T-helper 1 cell treated with Interleukin-12 subunit alpha and Interleukin-12 subunit beta and Interleukin-4 antibody, amounts not matched to agents 30 ng/mL and 1 ng/mL, for 36 hours (primary cell): ENCODE measurements around the gene TAL1. TPM values are rescaled to one million over a fixed set of nuclear protein-coding genes. Genes with fewer than 3 reads are reported as not detected.

Experiments used
- intact Hi-C: fragments of 100-400 bp; cut with micrococcal nuclease; formaldehyde crosslinking; loops from one replicate; pipeline ENCODE4 v1.15.1; 2024
- total RNA-seq: library from RNA; stranded (reverse); gene quantifications from 2 replicates; pipeline ENCODE4 v1.2.3, GENCODE V29; 2022

TAL1 gene
- total RNA-seq, 1 donor from 2014 or later = not detected

DNA sequence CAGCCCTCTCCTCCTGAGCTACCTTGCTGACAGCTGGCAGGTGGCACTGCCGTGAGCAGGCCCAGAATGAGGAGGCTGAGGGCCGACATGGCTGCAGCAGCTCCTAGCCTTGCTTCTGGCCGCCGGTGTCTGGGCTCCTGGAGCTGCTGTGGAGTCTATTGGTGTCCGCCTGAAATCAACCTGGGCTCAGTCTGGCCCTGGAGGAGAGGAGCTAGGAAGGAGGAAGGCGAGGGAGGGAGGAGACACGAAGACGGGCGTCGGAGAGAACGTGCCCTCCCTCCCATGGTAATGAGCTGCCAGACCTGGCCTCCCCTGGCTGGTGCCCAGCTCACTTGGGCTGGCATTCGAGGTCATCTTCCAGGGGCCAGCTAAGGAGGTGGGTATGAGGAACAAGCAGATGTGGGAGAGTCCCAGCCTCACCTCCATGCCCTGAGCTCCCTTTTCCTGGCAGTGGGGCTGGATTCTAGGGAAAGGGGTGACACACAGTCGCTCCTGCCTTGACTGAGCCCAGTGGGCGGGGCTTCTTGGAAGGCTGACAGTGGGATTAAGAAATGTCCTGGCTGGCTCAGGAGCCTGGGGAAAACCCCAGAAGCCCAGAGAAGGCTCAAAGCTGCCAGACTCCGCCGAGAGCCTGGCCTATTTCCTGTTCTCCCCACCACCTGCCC is 42.0 kb downstream of the TAL1 start, which contains the start of gene PDZK1IP1:
PDZK1IP1 (minus strand) TSS at position 193 of the 665 bp plus-strand sequence; CDS start at position 89, 104 bp downstream.
- intact Hi-C loops = loop anchor here (5.0 kb wide), 1 partner anchor 142 kb away; the partner anchor contains the start of gene CMPK1

DNA sequence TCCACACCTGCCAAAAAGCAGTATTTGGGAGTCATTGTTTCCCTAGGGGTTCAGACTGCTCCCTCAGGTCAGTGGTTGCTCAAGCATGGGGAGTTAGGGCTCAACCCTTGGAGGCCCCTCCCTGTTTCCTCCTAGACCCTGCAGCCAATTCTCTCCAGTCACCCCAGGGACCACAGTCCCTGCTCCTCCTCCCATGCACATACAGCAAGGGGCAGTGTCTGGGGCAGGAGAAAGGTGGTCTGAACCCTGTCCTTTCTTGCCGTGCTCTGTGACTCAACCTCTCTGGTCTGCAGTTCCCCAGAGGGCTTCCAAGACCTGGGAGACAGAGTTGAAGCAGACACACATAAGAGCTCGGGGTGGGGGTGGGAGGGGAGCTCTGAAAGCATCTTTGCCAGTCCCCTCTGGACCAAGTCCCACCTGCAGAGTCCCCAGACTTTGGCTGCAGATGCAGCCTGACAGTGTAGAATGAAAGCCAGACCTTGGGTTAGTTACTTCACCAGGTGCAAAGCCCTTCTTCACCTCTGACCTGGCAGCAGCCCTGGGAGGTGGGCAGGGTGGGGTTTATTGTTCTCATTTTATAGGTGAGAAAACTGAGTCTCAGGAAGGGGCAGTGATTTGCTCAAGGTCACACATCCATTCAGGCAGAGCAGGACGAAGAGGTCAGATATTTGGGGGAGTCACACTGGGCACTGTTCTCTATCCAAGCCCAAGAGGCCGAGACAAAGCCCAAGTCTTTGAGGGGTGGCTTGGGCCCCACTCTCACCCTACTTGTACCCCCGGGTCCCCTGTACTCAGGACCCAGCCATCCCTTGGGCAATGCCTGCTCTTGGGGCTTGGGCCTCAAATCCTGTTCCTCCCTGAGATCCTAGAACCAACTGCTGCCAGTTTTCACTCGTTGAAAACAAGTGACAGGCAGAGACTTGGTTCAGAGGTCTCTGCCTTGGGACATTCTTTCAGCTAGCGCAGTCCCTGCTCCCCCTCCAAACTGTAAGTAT is 42.9 kb downstream of the TAL1 start:
- intact Hi-C loops = no loop called here

DNA sequence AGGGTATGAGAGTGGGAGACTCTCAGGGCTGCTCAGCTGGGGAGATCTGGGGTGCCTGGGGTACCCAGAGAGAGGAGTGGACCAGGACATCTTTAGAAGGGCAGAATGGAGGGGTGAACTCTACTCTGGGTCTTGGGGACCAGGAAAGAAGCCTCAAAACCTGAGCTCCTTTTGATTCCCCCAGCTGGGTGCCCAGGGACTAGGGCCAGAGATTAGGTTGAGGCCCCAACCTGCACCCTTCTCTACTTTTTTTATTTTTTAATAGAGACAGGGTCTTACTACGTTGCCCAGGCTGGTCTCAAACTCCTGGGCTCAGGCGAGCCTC is 44.1 kb downstream of the TAL1 start:
- intact Hi-C loops = no loop called here

DNA sequence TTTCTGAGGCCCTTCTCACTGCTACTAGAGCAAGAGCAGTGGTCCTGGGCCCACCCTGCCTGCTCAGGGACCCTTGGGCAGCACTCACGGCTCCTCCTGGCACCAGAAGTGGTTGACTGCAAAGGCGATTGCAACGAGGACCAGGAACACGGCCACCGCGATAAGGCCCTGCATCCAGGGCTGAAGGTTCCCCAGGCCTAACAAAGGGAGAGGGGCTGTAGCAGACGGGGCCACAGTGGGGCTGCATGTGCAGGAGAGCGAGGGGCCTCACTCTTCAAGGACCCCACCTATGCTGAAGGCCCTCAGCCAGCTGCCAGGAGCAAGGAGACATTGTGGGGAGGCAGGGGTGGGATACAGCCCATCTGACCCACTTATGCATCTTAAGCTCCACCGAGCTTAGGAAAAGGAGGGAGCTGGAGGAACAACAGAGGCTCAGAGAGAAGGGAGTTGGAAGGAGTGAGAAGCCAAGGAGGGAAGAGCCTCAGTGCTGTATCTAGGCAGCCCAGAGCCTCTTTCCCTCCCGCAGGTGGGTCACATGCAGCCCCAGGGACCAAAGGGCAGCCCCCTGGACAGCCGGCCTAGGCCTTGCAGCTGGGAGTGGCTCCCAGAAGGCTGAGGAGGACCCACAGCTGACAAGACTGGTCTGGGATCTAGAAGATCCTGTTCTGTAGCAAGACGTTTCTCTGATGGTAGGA is 44.6 kb downstream of the TAL1 start:
- intact Hi-C loops = no loop called here

DNA sequence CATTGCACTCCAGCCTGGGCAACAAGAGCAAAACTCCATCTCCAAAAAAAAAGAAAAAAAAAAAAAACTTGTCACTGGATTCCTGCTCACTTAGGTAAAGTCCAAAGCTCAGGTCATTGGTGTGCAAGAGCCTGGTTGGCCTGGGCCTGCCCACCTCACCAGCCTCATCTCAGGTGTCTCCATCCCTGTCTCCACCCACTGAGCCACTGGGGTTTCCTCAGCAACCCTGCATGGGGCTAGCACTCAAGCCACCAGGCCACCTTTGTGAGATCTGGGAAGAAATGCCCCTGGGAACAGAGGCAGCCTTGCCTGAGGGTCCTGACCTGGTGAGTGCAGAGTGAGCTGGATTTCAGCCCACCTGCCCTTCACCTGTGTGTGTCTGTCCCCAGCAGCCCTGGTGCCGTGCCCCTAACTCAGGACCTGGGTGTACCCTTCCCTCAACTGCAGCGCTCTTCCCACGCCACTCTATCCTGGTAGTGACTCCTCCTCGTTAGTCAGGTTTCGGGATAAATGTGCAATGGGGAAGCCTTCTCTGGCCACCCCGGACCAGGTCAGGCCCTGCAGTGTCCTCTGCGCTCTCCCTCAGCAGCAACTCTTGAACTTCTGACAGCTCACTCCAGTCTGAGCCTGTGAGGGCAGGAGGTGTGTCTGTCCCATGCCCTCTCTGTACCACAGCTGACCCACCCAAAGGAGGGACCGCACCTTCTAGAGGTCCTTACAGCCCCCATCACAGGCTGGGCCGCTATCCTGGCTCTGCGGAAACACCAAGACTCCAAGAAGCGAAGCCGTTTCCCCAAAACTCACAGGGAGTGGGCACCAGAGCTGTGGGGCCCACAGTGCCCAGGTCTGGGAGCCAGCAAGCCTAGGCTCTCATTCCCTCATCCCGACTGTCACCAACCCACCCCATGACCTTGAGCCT is 45.5 kb downstream of the TAL1 start:
- intact Hi-C loops = no loop called here

DNA sequence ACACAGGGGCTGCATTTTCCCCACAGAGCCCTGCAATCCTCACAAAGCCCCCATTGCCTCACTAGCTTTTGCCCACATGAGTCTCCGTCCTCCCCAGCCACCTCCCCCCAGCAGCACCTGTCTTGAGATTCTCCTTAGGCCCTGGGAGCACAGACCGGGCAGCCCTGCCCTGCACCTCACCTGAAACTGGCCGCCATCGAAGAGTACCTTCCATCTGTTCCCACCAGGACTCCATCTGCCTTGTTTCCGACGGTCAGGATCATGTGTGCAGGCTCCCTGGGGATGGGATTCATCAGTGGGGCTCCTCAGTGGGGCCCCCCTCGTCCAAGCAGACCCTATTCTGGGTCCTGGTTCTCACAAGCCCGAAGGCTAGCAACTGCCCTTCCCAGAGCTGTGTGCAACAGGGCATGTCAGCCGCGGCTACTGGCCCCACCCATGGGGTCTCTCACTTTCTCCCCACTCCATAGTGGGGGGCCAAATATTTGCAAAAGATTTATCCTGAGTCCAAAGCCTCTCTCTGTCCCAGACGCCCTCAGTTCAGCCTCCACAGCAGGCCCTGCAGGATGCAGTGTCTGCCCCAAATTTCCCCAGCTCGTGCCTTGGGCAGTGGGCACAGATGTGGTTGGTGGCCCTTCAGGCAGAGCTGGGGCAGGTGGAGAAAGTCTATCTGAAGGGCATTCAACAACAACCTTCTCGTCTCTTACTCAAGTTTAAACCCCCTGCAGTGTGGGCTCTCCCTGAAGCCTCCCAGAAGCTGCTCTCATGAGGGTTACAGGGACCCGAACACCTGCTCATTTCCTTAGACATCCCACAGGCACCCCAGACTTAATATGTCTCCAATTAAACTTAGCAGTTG is 47.0 kb downstream of the TAL1 start:
- intact Hi-C loops = no loop called here

DNA sequence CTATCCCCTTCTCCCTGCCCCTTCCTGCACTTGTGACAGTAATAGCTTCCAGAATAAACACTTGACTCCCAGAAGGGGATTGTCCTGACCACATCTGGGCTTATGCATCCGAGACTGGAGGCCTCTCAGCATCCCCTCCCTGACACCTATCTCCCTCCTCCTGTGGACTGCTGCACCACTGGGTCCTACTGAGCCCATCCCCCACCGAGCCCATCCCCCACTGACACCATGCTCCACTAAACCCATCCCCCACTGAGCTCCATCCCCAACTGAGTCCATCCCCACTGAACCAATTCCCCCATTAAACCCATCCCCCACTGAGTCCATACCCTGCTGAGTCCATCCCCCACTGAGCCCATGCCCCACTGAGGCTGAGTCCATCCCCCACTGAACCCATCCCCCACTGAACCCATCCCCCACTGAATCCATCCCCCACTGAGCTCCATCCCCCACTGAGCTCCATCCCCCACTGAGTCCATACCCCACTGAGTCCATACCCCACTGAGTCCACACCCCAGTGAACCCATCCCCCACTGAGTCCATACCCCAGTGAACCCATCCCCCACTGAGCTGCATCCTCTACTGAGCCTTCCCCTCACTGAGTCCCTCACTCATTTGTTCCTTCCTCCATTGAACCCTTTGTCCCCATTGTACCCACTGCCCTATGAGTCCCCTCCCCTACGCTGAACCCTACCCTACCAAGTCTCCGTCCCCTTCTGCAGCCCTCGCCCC is 47.8 kb downstream of the TAL1 start:
- intact Hi-C loops = no loop called here

DNA sequence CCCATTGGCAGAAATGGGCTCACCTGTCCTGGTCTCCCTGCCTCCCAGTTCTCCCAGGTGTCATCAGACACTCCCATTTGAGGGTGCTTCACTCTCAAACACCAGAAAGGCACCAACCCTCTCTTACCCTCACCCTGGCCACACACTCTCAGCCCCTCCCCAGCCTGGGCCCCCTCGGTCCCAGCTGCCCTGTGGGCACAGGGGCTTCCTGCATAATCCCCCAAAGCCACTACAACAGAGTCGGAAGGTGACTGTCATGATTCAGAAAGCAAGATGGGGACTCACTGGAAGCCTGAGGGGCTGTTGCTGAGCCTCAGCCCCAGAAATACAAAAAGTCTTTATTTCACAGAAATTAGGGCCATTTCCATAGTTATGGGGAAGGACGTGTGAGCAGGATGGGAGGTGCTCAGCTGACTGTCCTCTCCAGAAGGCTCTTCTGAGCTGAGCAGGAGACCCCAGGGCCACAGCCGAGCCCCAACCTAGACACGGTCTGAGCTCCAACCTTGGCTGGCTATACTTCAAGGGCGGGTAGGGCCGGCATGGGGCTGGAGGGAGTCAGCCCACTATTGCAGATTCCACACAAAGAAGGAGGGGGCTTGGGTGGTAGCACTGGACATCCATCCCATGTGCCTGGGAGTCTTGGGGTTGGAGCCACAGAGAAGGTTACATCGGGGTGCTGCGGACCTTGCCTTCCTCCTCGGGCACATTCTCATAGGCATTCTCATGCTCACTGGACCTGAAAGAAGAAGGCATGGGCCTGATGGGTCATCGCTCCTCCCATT is 48.5 kb downstream of the TAL1 start:
- intact Hi-C loops = no loop called here

DNA sequence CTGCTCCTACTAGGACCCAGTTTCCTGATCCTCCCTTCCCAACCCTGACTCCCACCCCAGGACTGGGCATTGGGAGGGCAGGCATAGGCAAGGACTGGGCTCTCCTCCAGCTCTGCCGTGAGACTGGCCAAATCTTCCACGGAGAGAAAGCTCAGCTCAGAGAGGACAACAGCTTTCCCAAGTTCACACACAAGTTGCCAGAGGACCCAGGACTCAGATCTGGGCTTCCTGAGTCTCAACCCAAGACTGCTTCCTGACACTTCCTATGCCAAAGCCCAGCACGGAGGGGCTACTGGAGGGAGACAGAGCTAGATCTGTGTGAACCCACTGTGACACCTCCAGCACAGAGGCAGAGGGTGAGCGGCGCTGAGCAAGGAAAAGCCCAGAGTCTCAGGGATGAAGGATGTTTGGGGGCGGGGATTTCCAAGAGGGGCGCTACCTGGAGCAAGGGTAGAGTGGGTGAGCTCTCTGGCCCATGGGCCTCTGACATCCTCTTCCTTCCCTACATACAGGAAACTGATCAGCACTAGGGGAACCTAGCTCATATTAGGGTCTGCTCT is 49.3 kb downstream of the TAL1 start:
- intact Hi-C loops = no loop called here

DNA sequence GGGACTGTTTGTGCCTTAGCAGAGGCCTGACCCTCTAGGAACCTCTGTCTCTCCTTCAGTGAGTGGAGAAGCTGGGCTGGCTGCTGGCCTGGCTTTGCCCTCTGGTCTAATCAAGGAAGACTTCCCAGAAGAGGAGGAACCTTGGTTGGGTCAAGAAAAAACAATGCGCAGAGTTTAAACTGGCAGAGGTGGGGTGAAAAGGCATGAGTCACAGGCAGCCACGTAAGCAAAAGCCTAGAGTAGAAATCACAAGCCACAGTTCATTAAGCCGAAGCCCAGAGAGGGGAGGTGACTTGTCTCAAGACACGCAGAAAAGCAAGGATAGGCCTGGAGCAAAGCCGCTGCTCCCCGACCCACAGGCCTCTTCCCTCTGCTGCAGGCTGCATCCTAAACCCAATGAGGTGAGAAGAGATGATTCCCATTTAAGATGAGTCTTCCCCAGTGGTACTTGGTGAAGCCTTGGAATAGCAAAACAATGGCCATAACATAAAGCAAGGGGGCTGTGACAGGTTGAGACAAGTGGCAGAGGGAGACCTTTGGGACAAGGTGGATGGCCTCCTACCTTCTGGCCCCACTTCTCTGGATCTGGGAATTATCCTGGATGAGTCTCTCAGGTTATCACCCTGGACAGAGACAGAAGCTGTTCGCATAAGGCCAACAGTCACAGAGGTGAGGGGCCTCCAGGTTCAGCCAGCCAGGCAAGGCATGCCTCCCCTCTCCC is 49.9 kb downstream of the TAL1 start:
- intact Hi-C loops = no loop called here

DNA sequence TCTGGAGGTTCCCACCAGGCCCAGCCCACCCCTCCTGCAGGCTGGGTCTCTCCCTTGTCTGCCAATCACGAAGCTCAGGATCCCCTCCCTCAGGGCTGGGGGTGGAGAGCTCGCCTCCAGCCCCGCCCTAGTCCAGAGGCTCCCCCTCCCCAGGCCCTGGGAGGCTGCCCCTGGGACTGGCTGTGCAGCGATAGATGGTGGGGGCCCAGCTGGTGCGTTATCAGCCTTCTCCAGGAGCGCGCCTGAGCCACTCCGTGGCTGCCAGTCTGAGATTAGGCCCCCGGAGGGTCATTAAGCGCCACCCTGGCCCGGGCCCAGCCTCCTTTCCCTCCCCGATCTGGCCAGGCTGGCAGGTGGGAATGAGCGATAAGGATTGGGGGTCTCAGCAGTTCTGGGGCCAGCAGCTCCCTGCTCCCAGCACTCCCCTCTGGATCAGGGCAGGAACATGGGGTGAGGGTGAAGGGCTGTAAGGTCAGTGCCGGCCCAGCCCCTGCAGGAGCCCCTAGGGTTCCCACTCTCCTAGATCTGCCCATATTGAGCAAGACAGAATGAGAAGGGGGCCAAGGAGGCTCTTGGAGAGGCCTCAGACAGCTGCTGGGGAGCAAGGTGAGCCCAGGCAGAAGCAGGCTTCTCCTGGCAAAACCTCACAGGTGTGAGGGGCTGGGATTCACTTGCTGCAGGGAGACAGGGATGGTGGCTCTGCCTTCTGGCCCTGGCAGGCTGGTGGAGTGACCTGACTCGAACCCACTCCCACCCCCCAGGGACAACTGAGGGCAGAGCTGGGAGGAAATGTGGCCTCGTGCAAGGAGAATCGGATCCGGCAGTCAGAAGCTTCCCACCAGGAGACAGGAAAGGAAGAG is 50.7 kb downstream of the TAL1 start:
- intact Hi-C loops = no loop called here

DNA sequence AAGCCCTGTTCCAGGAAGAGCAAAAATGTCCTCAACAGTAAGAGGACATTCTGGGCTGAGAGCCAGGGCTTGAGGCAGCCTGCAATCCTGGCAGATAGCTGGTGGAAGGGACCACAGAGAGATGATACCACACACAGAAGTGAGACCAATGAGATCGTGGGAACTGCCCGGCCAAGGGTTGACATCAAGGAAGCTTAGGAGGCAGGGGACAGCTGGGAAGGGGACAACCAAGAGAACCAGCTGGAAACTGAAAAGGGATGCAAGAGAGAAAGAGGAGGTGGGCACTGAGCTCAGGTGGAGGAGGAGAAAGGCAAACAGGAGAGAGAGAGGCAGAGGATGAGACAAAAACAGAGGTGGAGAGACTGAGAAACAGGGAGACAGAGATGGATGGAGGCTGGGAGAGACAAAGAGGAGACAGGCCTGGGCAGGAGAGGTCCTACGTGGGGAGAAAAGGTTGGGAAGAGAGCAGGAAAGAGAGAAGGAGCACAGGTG is 51.4 kb downstream of the TAL1 start:
- intact Hi-C loops = no loop called here

DNA sequence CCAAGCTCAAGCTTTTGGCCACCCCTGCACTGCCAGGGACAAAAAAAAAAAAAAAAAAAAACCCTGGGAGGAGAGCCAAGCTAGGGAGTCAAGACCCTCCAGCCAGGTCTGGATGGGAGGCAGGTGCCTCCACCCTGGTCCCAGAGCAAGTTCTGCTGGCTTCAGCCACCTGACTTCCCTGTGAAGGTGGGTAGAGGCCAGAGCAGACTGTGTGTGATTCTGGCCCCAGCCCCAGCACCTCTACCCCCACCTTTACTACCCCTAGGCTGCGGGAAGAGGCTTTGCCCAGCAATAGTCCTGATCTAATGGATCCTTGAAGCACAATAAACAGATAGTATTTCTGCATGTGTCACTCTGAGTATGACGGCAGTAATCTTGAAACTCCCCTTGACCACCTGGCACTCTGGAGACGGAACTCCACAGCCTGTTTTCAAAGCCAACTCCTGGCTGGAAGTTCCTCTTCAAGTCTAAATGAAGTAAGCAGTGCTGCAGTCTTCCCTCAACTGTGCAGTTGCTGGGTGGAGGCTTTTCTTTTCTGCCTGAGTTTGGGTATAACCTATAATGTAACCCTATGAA is 51.9 kb downstream of the TAL1 start:
- intact Hi-C loops = loop anchor here (1.0 to 5.0 kb wide), 5 partner anchors 51 to 532 kb away; no protein-coding TSS in a partner anchor

DNA sequence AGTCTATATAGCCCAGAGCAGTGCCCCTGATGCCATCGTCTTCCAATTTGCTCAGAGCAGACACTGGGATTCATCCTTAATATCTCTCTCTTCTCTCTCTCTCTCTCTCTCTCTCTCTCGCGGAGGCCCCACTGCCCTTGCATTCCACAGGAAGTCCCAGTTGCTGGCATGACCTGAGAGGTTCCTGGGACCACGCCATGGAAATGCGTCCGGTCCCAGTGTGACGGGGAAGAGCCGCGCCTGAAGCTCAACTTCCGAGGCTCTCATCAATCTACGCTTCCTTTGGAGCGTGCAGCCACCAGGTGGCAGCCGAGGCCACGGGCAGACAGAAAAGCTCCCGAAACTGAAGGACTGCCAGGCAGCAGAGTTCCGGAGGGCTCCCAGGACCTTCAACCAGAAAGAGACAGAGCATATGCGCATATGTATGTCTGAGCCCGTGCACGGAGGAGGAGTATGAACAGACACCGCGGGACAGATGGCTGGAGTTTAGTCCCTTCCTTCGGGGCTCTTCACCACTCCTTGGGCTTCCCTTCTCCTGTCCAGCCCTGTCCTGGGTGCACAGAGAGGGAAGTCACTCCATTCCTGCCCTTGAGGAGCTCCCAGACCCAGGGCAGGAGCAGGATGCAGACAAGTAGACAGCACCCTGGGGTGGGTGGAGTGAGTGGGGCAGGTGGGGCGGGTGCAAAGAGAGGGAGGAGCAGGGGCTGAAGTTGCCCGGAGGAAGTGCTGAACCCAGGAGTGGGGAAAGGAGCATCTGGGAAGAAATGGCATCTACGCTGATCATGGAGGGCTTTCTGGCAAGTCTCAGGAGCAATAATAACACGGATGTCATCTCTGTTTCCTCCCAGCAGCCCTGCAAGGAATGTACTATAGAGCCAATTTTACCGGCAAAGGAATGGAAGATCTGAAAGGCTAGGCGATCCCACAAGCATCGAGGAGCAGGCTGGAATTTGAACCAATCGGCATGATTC is 52.7 kb downstream of the TAL1 start:
- intact Hi-C loops = loop anchor here (1.0 to 5.0 kb wide), 5 partner anchors 52 to 533 kb away; no protein-coding TSS in a partner anchor
